ENCODE data around the gene AHR. TPM values are rescaled to one million over a fixed set of nuclear protein-coding genes. Genes with fewer than 3 reads are reported as not detected.

Gene AHR
- total and polyA plus RNA-seq, 2 donors (not counting 1 experiment from before 2014, with no cell fraction given) = 4.8 to 11.2 TPM

DNA sequence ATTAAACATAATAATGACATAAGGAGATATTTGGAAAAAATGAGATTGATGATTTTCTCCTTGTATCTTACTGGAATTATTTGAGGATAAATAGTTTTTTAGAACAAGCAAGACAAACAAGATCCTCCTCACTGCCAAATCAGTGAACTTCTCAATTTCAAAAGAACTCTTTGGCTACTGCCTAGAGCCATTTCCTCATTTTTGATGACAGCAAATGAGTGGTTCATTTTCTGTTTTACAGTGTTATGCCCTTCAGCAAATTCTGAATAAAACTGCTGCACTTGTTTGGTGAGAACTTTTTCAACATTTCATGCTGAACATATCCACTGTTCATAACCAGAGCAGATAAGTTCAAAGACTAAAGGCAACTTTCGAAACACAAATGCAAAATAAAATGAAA is 42.5 kb upstream of the AHR start:
- no CpG with 5 or more reads among the region's 1 CpG for whole genome bisulfite sequencing (ENCODE audit: insufficient coverage)
- Histone ChIP-seq H3K9me3 (ENCODE audit: control extremely low read depth in 1 of 3, control insufficient read depth in 2 of 3, insufficient read depth in 1 of 3, low read length in 2 of 3) (peaks cover 0 to 2% (median 0%) of the 10 kb centered on the region in 3 donors), H3K27ac (ENCODE audit: low read length in 2 of 2) (no peak overlapping the region), H3K4me1 (ENCODE audit: control insufficient read depth in 2 of 2, insufficient read depth in 2 of 2, low read length in 2 of 2) (no peaks in the 10 kb centered on the region), H3K79me2 (ENCODE audit: control insufficient read depth, insufficient read depth, low read length) (no peaks in the 10 kb centered on the region), H3K4me3 (ENCODE audit: control extremely low read depth in 1 of 5, extremely low read depth in 1 of 5, insufficient read depth in 1 of 5, low read depth in 2 of 5, low read length in 4 of 5) (no peak overlapping the region), H3K4me2 (replicated peaks; ENCODE audit: low read depth, low read length, poor library complexity, severe bottlenecking) (no peak overlapping the region), H3K27me3 (replicated peaks in 1 of 4; ENCODE audit: control extremely low read depth in 1 of 4, control insufficient read depth in 3 of 4, insufficient read depth in 4 of 4, low read length in 3 of 4) (no peaks in the 10 kb centered on the region), H2AFZ (ENCODE audit: insufficient read depth, low read depth, low read length, poor library complexity, severe bottlenecking) (no peak overlapping the region), H3K9ac (ENCODE audit: low read length) (no peak overlapping the region), H3K36me3 (replicated peaks in 1 of 2; ENCODE audit: control extremely low read depth in 1 of 2, control insufficient read depth in 1 of 2, extremely low read depth in 1 of 2, insufficient read depth in 2 of 2, low read length in 1 of 2) (no peaks in the 10 kb centered on the region), H4K20me1 (ENCODE audit: control insufficient read depth, insufficient read depth, low read length, poor library complexity, severe bottlenecking) (no peaks in the 10 kb centered on the region)
- no peaks in the 10 kb centered on the region for H3K9me3 Mint-ChIP-seq (ENCODE audit: insufficient read depth)
- ChIA-PET CTCF (no interaction called here), POLR2A (no interaction called here)
- no peak for TF ChIP-seq EZH2 (IDR thresholded peaks at IDR 0.05; ENCODE audit: borderline replicate concordance, insufficient read depth, low read depth, low read length, poor library complexity, severe bottlenecking)
- TF ChIP-seq, protein P1, sequence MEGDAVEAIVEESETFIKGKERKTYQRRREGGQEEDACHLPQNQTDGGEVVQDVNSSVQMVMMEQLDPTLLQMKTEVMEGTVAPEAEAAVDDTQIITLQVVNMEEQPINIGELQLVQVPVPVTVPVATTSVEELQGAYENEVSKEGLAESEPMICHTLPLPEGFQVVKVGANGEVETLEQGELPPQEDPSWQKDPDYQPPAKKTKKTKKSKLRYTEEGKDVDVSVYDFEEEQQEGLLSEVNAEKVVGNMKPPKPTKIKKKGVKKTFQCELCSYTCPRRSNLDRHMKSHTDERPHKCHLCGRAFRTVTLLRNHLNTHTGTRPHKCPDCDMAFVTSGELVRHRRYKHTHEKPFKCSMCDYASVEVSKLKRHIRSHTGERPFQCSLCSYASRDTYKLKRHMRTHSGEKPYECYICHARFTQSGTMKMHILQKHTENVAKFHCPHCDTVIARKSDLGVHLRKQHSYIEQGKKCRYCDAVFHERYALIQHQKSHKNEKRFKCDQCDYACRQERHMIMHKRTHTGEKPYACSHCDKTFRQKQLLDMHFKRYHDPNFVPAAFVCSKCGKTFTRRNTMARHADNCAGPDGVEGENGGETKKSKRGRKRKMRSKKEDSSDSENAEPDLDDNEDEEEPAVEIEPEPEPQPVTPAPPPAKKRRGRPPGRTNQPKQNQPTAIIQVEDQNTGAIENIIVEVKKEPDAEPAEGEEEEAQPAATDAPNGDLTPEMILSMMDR (IDR thresholded peaks at IDR 0.05) = no peak
- no peaks in the 10 kb centered on the region for H3K27me3 Mint-ChIP-seq
- DNase-seq = no peak
- no peak overlapping the region for H3K4me3 Mint-ChIP-seq
- intact Hi-C loops (cut with micrococcal nuclease) = no loop called here
- no peak for ATAC-seq (ENCODE audit: low read depth)
- H3K4me1 Mint-ChIP-seq = no peaks in the 10 kb centered on the region
- no peak overlapping the region for H3K27ac Mint-ChIP-seq

DNA sequence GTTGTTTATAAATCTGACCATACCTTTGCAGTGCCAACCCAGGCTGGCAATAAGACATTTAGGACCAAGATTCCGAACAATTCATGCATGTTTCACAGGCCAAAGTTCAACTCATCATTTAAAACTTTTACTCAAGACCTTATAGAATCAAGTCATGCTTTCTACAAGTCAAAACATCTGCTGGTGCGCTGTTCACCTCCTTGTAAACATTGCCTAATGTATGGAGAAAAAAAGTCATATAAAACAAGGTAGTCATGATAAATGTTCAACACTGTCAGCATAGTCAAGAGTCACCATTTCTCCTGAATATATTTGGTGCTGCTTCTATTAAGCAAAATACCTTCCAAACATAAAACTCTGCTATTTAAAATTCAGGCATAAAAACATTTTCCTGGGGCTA is 42.1 kb upstream of the AHR start:
- Histone ChIP-seq H3K27me3 (replicated peaks in 1 of 4; ENCODE audit: control extremely low read depth in 1 of 4, control insufficient read depth in 3 of 4, insufficient read depth in 4 of 4, low read length in 3 of 4) (no peaks in the 10 kb centered on the region), H3K9me3 (ENCODE audit: control extremely low read depth in 1 of 3, control insufficient read depth in 2 of 3, insufficient read depth in 1 of 3, low read length in 2 of 3) (peaks cover 0 to 2% (median 0%) of the 10 kb centered on the region in 3 donors), H2AFZ (ENCODE audit: insufficient read depth, low read depth, low read length, poor library complexity, severe bottlenecking) (no peak overlapping the region), H3K9ac (ENCODE audit: low read length) (no peak overlapping the region), H3K4me3 (ENCODE audit: control extremely low read depth in 1 of 5, extremely low read depth in 1 of 5, insufficient read depth in 1 of 5, low read depth in 2 of 5, low read length in 4 of 5) (no peak overlapping the region), H3K4me1 (ENCODE audit: control insufficient read depth in 2 of 2, insufficient read depth in 2 of 2, low read length in 2 of 2) (no peaks in the 10 kb centered on the region), H3K79me2 (ENCODE audit: control insufficient read depth, insufficient read depth, low read length) (no peaks in the 10 kb centered on the region), H3K27ac (ENCODE audit: low read length in 2 of 2) (no peak overlapping the region), H3K4me2 (replicated peaks; ENCODE audit: low read depth, low read length, poor library complexity, severe bottlenecking) (no peak overlapping the region), H4K20me1 (ENCODE audit: control insufficient read depth, insufficient read depth, low read length, poor library complexity, severe bottlenecking) (no peaks in the 10 kb centered on the region), H3K36me3 (replicated peaks in 1 of 2; ENCODE audit: control extremely low read depth in 1 of 2, control insufficient read depth in 1 of 2, extremely low read depth in 1 of 2, insufficient read depth in 2 of 2, low read length in 1 of 2) (no peaks in the 10 kb centered on the region)
- no CpG with 5 or more reads among the region's 2 CpGs for WGBS (ENCODE audit: insufficient coverage)
- TF ChIP-seq, protein P1 (IDR thresholded peaks at IDR 0.05) = no peak
- no peak for TF ChIP-seq EZH2 (IDR thresholded peaks at IDR 0.05; ENCODE audit: borderline replicate concordance, insufficient read depth, low read depth, low read length, poor library complexity, severe bottlenecking)
- intact Hi-C loops (cut with micrococcal nuclease) = no loop called here
- H3K9me3 Mint-ChIP-seq (ENCODE audit: insufficient read depth) = no peaks in the 10 kb centered on the region
- ChIA-PET POLR2A (no interaction called here), CTCF (no interaction called here)
- no peaks in the 10 kb centered on the region for H3K27me3 Mint-ChIP-seq
- no peak for ATAC-seq (ENCODE audit: low read depth)
- DNase-seq = no peak
- H3K4me3 Mint-ChIP-seq = no peak overlapping the region
- H3K4me1 Mint-ChIP-seq = no peaks in the 10 kb centered on the region
- H3K27ac Mint-ChIP-seq = no peak overlapping the region
